H1 (cell line): ENCODE data around the gene C16orf95.

Experiments used
- CTCF ChIP-seq, 3 experiments: IDR thresholded peaks; 1 replicate in 2 of 3; 2 replicates in 1 of 3; pipeline versions ENCODE4 v1.5.1 to v1.6.1; 2011; ENCODE audit warnings: low read length in 3 of 3, mild to moderate bottlenecking in 3 of 3, inconsistent platforms in 2 of 3, low read depth in 1 of 3, moderate library complexity in 1 of 3; ENCODE audit not compliant: insufficient read depth in 1 of 3; ENCODE audit errors: control extremely low read depth in 1 of 3
- EP300 ChIP-seq, 2 experiments: IDR thresholded peaks; 1 replicate in 1 of 2; 2 replicates in 1 of 2; pipeline ENCODE4 v1.6.1; 2011 to 2012; ENCODE audit warnings: low read depth in 2 of 2, low read length in 2 of 2, mild to moderate bottlenecking in 2 of 2, borderline replicate concordance in 1 of 2, inconsistent platforms in 1 of 2, moderate library complexity in 1 of 2
- POLR2A ChIP-seq, 2 experiments: IDR thresholded peaks; 1 replicate in 1 of 2; 2 replicates in 1 of 2; pipeline ENCODE4 v1.6.1; 2011; ENCODE audit warnings: low read depth in 2 of 2, low read length in 2 of 2, mild to moderate bottlenecking in 2 of 2; ENCODE audit errors: control extremely low read depth in 1 of 2
- TAF1 ChIP-seq: IDR thresholded peaks from 2 replicates; pipeline ENCODE4 v1.6.1; 2011; ENCODE audit warnings: mild to moderate bottlenecking, low read depth, low read length
- TBP ChIP-seq: IDR thresholded peaks from 2 replicates; pipeline ENCODE4 v1.6.1; 2011; ENCODE audit warnings: low read depth, low read length, improper control_type of control experiment
- ZNF274 ChIP-seq: IDR thresholded peaks from 2 replicates; pipeline ENCODE4 v1.7.0; 2012; ENCODE audit warnings: low read length, borderline replicate concordance; ENCODE audit errors: extremely low read depth
- TF ChIP-seq, protein P1 (sequence below): IDR thresholded peaks from 2 replicates; pipeline ENCODE4 v1.6.1; 2012; ENCODE audit warnings: inconsistent platforms

DNA sequence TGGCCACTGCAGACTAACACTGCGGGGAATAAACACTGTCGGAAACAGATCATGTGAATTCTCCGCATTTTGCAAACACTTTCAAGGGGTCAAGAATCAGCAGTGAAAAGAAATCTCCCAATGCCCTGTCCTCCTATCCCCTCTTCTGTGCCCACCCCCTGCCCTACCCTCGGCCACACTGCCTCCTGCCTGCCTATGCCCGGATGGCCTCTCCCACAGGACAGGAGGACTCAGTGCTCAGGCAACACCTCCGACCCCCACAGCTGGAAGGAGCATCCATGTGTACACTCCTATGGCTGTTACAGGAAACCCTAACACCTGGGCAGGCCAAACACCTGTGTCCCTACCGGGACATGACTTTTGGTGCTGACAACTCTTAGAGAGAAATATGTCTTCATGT lies 41.9 kb upstream of the C16orf95 start:
- TF ChIP-seq, protein P1, sequence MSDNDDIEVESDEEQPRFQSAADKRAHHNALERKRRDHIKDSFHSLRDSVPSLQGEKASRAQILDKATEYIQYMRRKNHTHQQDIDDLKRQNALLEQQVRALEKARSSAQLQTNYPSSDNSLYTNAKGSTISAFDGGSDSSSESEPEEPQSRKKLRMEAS, result no peak
- TF ChIP-seq CTCF (IDR thresholded peaks at IDR 0.05; ENCODE audit: control extremely low read depth in 1 of 3, insufficient read depth in 1 of 3, low read depth in 1 of 3, low read length in 3 of 3) (no peak), ZNF274 (no peak), POLR2A (IDR thresholded peaks at IDR 0.05; ENCODE audit: control extremely low read depth in 1 of 2, low read depth in 2 of 2, low read length in 2 of 2) (no peak), EP300 (IDR thresholded peaks at IDR 0.05; ENCODE audit: borderline replicate concordance in 1 of 2, low read depth in 2 of 2, low read length in 2 of 2) (no peak), TAF1 (no peak), TBP (no peak)
